ENCODE results near the gene MEP1A. TPM values are rescaled to one million over a fixed set of nuclear protein-coding genes. Genes with fewer than 3 reads are reported as not detected.

MEP1A gene
- total and polyA plus RNA-seq, 2 of the 13 experiments (the other 11 are each of a cell fraction or from before 2014, with no cell fraction given): 0.24 to 0.83 TPM

DNA sequence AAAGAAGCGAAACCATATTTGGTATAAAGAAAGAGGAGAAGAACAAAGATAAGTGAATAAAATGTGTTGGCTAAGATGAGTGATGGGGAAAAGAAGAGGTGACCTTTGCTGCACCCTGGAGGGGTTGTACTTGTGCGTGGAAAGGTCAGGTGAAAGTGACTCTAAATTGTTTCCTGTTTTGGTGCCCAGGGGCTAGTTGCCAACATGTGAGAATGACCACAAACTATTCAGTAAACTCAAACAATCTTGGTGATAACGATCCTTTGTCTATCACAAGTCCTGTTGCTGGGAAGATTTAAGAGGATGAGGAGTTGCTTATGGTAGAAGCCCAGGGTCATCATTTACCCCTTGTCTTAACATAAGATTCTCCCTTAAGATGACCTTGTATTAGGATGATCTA, 70.6 kb downstream of the MEP1A start:
- H4K20me1 ChIP-seq (ENCODE audit: insufficient read depth, low read length): no peaks in the 10 kb centered on the region
- no peak overlapping the region for H2AFZ ChIP-seq (ENCODE audit: low read length)
- 10% methylated on average over 3 of the region's 3 CpGs for WGBS (ENCODE audit: low lambda C conversion rate)
- H3K9me3 ChIP-seq (ENCODE audit: low read length): no peaks in the 10 kb centered on the region
- peaks cover 0 to 10% of the 10 kb centered on the region in 2 experiments; a peak in 2 of 5 replicates for H3K27me3 ChIP-seq (ENCODE audit: control insufficient read depth in 1 of 2, insufficient read depth in 2 of 2, low read length in 2 of 2)
- DNase-seq (ENCODE audit: low spot score): no peak
- in situ Hi-C loops (cut with HindIII; ENCODE audit: extremely low pct_ligation_motif_present, low pct_unique_long_range_greater_than_20kb): loop anchor here (25.0 kb wide), 2 partner anchors 124 to 449 kb away; partner anchors contain the start of gene TNFRSF21
- no peak for ATAC-seq
- no peak overlapping the region for H3K9ac ChIP-seq (ENCODE audit: insufficient read depth, low read depth, low read length)
- no peak overlapping the region for H3K27ac ChIP-seq (ENCODE audit: extremely low read length, insufficient read depth, low read length)
- H3K4me2 ChIP-seq (ENCODE audit: low read depth, low read length): no peak overlapping the region
- no peak for TF ChIP-seq SRSF4 (IDR thresholded peaks at IDR 0.05; ENCODE audit: low read depth, low read length, poor library complexity, severe bottlenecking)
- TF ChIP-seq ZNF605 (CRISPR knock-in tag; IDR thresholded peaks at IDR 0.05): no peak
- no peak for TF ChIP-seq MAZ (IDR thresholded peaks at IDR 0.05; ENCODE audit: borderline replicate concordance, low read depth, low read length)
- TF ChIP-seq MAZ (CRISPR knock-in tag; IDR thresholded peaks at IDR 0.05; ENCODE audit: low read depth): no peak
- TF ChIP-seq DPF2 (CRISPR knock-in tag; IDR thresholded peaks at IDR 0.05; ENCODE audit: borderline replicate concordance, low read depth): no peak
- no peak for TF ChIP-seq BCL6 (CRISPR knock-in tag; IDR thresholded peaks at IDR 0.05)
- no peak for TF ChIP-seq ZNF850 (CRISPR knock-in tag; conservative IDR thresholded peaks at IDR 0.05)
- no peak for TF ChIP-seq ZNF451 (CRISPR knock-in tag; IDR thresholded peaks at IDR 0.05)
- no peak for TF ChIP-seq FOSL2 (CRISPR knock-in tag; IDR thresholded peaks at IDR 0.05)
- TF ChIP-seq ZNF7 (CRISPR knock-in tag; IDR thresholded peaks at IDR 0.05): no peak
- no peak for TF ChIP-seq KDM4B (CRISPR knock-in tag; IDR thresholded peaks at IDR 0.05)
- TF ChIP-seq, protein P1, sequence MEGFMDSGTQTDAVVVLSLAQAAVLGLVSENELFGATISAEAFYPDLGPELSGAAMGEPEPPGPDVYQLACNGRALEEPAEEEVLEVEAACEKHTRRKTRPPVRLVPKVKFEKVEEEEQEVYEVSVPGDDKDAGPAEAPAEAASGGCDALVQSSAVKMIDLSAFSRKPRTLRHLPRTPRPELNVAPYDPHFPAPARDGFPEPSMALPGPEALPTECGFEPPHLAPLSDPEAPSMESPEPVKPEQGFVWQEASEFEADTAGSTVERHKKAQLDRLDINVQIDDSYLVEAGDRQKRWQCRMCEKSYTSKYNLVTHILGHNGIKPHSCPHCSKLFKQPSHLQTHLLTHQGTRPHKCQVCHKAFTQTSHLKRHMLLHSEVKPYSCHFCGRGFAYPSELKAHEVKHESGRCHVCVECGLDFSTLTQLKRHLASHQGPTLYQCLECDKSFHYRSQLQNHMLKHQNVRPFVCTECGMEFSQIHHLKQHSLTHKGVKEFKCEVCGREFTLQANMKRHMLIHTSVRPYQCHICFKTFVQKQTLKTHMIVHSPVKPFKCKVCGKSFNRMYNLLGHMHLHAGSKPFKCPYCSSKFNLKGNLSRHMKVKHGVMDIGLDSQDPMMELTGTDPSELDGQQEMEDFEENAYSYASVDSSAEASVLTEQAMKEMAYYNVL (CRISPR knock-in tag; IDR thresholded peaks at IDR 0.05; ENCODE audit: borderline replicate concordance): no peak
- TF ChIP-seq ZNF891 (CRISPR knock-in tag; IDR thresholded peaks at IDR 0.05): no peak
- TF ChIP-seq TEAD2 (CRISPR knock-in tag; IDR thresholded peaks at IDR 0.05): no peak
- no peak for TF ChIP-seq RFX1 (IDR thresholded peaks at IDR 0.05)
- no peak for TF ChIP-seq HBP1 (CRISPR knock-in tag; IDR thresholded peaks at IDR 0.05; ENCODE audit: low read depth)
- no peak for TF ChIP-seq ATM (IDR thresholded peaks at IDR 0.05; ENCODE audit: borderline replicate concordance)
- no peak for TF ChIP-seq ZNF878 (CRISPR knock-in tag; IDR thresholded peaks at IDR 0.05)
- no peak for TF ChIP-seq ZNF292 (CRISPR knock-in tag; IDR thresholded peaks at IDR 0.05; ENCODE audit: borderline replicate concordance, low read depth)
- no peak for TF ChIP-seq ZNF251 (CRISPR knock-in tag; IDR thresholded peaks at IDR 0.05)
- ChIA-PET CTCF (ENCODE audit: low intra/inter-chr PET ratio, low total read pairs) (no interaction called here), POLR2A (no interaction called here)
- H3K79me2 ChIP-seq (ENCODE audit: insufficient read depth, low read length): no peaks in the 10 kb centered on the region
- FAIRE-seq: no peak
- intact Hi-C loops (cut with micrococcal nuclease; ENCODE audit: unreplicated experiment): no loop called here
- no peaks in the 10 kb centered on the region for H3K36me3 ChIP-seq (replicated peaks in 1 of 2; ENCODE audit: control insufficient read depth in 1 of 2, insufficient read depth in 2 of 2, low read length in 2 of 2)
- no TSS peak for BruUV-seq (replicated peaks)
- H3K4me3 ChIP-seq (replicated peaks in 1 of 3; ENCODE audit: insufficient read depth in 1 of 3, low read depth in 2 of 3, low read length in 3 of 3): no peak overlapping the region
- no peaks in the 10 kb centered on the region for H3K4me1 ChIP-seq (ENCODE audit: insufficient read depth, low read length)

Data from HepG2 (cell line).